HG03025 (cell line): ENCODE results near the gene SLCO1C1.
"Not testable (repeated sequence)": the region's sequence is repeated elsewhere in the genome, so short reads cannot be mapped to it uniquely, and the experiment has no call there.

Experiments
- ATAC-seq: cut with Tn5 transposase; IDR thresholded peaks from one replicate; pipeline ENCODE4 v1.9.1; 2021; ENCODE audit warnings: mild to moderate bottlenecking, moderate library complexity; ENCODE audit not compliant: unreplicated experiment, low FRiP score

Gene SLCO1C1

GRCh38 chr12:20695232-20695631, at the start of gene SLCO1C1:
TSS of gene SLCO1C1 (plus strand) at chr12:20695332. CDS start at chr12:20699577, 4,245 bp downstream.
- no peak for ATAC-seq

GRCh38 chr12:20646239-20646827, 48.8 kb upstream of the SLCO1C1 start:
- no peak for ATAC-seq

GRCh38 chr12:20653871-20654270, 41.3 kb upstream of the SLCO1C1 start:
- no peak for ATAC-seq

GRCh38 chr12:20656600-20656999, 38.5 kb upstream of the SLCO1C1 start:
- no peak for ATAC-seq

GRCh38 chr12:20657496-20657895, 37.6 kb upstream of the SLCO1C1 start:
- ATAC-seq = no peak

DNA sequence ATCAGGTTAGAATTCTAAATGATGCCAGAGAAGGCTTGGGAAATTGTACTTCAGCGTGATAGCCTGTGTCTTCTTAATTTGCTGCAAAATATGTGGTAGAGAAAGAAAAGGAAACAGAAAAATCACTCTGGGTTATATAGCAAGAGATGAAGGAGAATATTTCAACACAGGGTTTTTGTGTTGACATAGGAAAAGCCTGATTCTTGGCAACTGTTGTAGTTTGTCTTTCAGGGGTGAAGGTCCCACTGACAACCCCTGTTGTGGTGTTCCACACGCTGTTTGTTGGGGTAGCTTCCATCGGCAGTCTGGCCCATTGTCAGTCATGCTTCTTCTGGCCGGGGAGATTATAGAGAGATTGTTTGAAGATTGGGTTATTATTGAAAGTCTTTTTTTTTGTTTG, 13.8 kb upstream of the SLCO1C1 start:
- no peak for ATAC-seq

DNA sequence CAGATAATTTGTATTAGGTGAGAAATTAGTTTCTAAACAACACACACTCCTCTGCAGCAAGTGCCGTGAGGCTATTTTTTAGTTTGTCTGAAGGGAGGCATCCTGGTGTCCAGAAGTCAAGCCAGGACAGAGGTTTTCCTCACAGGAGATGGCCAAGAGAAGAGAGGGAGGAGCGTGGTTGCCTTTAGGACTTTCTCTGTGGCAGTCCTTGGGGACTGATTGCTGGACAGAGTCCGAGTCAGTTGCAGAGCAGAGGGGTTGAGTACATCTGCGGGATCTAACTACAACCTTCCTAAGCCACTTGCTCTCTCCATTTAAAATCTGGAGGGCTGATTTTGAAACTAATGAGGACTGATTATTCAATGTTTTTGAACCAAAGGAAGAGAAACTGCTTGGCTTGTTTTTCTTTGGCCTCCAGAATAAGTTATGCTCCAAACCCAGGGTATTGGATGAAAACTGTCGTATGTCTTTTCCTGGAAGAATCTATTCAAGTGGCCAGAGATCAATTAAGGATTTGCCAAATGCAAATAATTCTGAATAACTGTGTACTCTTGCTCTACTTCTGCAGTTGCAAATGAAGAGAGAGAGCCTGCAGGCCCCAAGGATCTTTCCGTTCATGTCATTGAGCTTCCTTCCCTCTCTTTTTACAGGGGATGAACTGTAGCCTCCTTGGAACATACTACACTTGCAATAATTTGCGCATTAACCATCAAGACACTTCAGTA, 1.2 kb downstream of the SLCO1C1 start:
- ATAC-seq = no peak

DNA sequence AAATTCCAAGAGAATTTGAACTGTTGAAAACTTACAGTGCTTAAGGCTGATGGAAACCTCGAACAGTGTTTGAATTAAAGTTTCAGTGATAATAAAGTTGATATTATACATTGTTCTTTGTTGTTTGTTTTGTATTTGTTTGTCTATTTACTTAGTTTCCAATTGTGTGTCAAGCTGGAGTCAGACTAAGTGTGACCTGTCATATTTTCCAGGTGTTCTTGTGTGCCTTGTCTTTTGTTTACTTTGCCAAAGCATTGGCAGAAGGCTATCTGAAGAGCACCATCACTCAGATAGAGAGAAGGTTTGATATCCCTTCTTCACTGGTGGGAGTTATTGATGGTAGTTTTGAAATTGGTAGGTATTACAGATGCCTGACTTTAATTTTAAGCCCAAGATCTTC, 6.0 kb downstream of the SLCO1C1 start:
- no peak for ATAC-seq

- ATAC-seq = no peak
Observed at GRCh38 chr12:20704860-20705259, 9.7 kb downstream of the SLCO1C1 start.

DNA sequence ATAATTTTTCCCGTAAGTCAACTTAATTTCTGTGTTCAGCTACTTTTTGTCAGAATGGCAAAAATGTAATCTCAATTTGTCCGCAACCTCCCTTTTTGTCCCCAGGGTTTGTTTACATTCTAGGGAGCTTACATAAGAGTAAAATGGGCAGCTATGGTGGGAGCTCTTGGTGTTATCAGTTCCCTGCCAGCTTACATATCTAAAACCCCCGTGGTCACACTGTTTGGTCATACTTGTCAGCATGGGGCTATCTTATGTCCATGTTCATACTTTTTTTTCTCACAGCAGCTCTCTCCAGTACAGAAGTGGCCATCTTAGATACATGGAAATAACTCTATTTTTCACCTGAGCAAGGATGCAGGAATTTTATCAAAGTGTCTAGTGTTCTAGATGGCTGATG, 16.7 kb downstream of the SLCO1C1 start:
- ATAC-seq = no peak

GRCh38 chr12:20716037-20716436, 20.9 kb downstream of the SLCO1C1 start:
- no peak for ATAC-seq

GRCh38 chr12:20716985-20717384, 21.9 kb downstream of the SLCO1C1 start:
- ATAC-seq = no peak

DNA sequence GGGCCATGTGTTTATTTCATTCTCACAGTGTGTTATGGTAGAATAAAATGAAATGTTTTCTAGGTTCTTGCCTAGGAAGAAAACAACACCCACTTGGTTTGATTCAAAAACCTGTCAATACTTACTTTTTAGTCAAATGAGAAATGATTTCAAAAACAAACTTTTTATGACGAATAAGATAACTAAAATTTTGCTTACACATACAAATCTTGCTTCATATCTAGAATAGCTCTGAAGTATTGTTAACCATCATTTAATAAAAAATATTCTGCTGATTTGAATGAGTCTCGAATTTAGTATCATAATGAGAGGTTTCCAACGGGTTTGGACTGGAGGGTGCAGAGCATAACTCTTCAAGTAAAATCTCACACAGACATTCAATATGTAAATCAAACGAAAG, 23.2 kb downstream of the SLCO1C1 start:
- ATAC-seq = no peak

GRCh38 chr12:20722142-20722541, 27.0 kb downstream of the SLCO1C1 start:
- ATAC-seq = no peak

GRCh38 chr12:20731274-20731673, 36.1 kb downstream of the SLCO1C1 start:
- no peak for ATAC-seq

DNA sequence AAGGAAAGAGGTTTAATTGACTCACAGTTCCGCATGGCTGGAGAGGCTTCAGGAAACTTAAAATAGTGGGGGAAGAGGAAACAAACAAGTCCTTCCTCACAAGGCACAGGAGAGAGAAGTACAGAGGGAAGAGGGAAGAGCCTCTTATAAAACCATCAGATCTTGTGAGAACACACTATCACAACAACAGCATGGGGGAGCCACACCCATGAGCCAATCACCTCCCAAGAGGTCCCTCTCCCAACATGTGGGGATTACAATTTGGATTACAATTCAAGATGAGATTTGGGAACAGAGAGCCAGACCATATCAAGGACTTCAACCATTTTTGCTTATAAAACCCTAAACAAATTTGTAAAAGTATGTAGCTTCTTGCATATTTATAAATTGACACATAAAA, 45.8 kb downstream of the SLCO1C1 start:
- no peak for ATAC-seq

DNA sequence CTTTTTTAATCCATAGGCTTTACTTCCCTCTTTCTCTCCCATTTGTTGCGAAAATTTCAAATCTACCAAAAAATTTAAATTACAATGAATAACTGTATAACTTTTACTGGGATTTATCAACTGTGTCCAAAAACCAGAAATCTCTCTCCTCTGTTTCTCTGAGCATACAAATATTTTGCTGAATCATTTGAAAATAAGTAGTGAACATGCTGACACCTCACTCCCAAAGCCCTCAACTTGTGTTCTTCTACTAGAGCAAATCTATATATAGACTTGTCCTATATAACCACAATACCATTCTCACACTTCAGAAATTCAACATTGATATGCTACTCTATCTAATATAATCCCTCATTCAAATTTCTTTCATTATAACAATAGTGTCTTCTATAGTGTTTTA, 53.1 kb downstream of the SLCO1C1 start:
- ATAC-seq = no peak

DNA sequence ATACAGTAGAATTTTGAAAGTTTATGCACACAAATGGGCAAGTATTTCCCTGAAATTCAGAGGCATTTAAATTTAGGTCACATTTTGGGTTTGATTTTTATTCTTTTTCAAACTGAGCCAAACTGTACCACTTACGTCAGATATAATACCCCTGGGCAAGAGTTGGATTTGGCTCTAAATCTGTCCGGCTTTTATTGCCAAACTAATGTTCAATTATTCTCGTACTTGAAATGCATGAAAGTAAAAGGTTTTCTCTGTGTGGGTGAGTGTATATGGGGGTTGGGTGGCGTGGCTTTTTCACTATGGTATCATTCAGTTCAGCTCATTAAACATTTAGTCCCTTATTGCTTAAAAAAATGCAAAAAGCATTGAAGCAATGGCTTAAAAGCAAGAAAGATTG, 55.9 kb downstream of the SLCO1C1 start:
- no peak for ATAC-seq

- no peak for ATAC-seq
Observed at GRCh38 chr12:20777420-20777819, 82.3 kb downstream of the SLCO1C1 start.

- no peak for ATAC-seq
Observed at GRCh38 chr12:20778969-20779368, 83.8 kb downstream of the SLCO1C1 start.

DNA sequence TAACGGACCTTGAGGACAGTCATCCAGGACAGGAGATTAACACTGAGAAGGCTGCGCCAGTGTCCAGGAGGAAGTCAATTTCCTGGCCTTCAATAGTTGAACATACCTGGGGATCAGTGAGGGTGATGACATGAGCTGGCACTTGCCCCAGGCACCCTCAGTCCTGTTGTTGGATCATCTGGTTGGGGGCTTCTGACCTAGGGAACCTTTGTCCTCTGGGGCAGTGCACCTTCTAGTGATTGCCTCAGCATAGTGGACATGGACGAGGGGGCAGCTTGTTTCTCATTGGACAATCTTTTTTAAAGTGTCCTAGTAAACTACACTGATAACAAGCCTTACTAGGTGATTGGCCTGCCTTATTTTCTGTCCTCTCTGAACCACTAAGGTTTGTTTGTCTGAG, 84.8 kb downstream of the SLCO1C1 start:
- not testable (repeated sequence) for ATAC-seq

DNA sequence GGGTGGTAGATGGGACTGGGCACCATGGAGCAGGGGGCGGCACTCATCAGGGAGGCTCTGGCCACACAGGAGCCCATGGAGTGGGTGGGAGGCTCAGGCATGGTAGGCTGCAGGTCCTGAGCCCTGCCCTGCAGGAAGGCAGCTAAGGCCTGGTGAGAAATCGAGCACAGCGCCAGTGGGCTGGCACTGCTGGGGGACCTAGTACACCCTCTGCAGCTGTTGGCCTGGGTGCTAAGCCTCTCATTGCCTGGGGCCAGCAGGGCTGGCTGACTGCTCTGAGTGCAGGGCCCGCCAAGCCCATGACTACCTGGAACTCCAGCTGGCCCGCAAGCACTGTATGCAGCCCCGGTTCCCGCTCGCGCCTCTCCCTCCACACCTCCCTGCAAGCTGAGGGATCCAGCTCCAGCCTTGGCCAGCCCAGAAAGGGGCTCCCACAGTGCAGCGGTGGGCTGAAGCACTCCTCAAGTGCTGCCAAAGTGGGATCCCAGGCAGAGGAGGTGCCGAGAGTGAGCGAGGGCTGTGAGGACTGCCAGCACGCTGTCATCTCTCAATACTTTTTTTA, 88.7 kb downstream of the SLCO1C1 start:
- not testable (repeated sequence) for ATAC-seq
